Measurements from ENCODE around the gene CLDN14.

Gene CLDN14

GRCh38 chr21:36509973-36510664, 30.2 kb upstream of the CLDN14 start:
- TF ChIP-seq GATA2 (IDR thresholded peaks at IDR 0.05; ENCODE audit: low read depth, low read length), result no peak
- no peak for TF ChIP-seq GATA3 (IDR thresholded peaks at IDR 0.05; ENCODE audit: low read depth, low read length)

GRCh38 chr21:36508948-36509347, 29.0 kb upstream of the CLDN14 start:
- no peak for TF ChIP-seq GATA2 (IDR thresholded peaks at IDR 0.05; ENCODE audit: low read depth, low read length)
- no peak for TF ChIP-seq GATA3 (IDR thresholded peaks at IDR 0.05; ENCODE audit: low read depth, low read length)

- TF ChIP-seq GATA3 (IDR thresholded peaks at IDR 0.05; ENCODE audit: low read depth, low read length), result no peak
- no peak for TF ChIP-seq GATA2 (IDR thresholded peaks at IDR 0.05; ENCODE audit: low read depth, low read length)
Measured at GRCh38 chr21:36507397-36508018, 27.6 kb upstream of the CLDN14 start.

GRCh38 chr21:36506482-36506881, 26.6 kb upstream of the CLDN14 start:
- TF ChIP-seq GATA2 (IDR thresholded peaks at IDR 0.05; ENCODE audit: low read depth, low read length), result no peak
- TF ChIP-seq GATA3 (IDR thresholded peaks at IDR 0.05; ENCODE audit: low read depth, low read length), result no peak

GRCh38 chr21:36504067-36505058, 24.4 kb upstream of the CLDN14 start:
- TF ChIP-seq GATA3 (IDR thresholded peaks at IDR 0.05; ENCODE audit: low read depth, low read length), result no peak
- TF ChIP-seq GATA2 (IDR thresholded peaks at IDR 0.05; ENCODE audit: low read depth, low read length), result no peak

- TF ChIP-seq GATA2 (IDR thresholded peaks at IDR 0.05; ENCODE audit: low read depth, low read length), result no peak
- TF ChIP-seq GATA3 (IDR thresholded peaks at IDR 0.05; ENCODE audit: low read depth, low read length), result no peak
Measured at GRCh38 chr21:36502365-36502764, 22.4 kb upstream of the CLDN14 start.

- TF ChIP-seq GATA3 (IDR thresholded peaks at IDR 0.05; ENCODE audit: low read depth, low read length) (no peak), GATA2 (IDR thresholded peaks at IDR 0.05; ENCODE audit: low read depth, low read length) (no peak)
Measured at GRCh38 chr21:36501589-36501892, 21.6 kb upstream of the CLDN14 start.

GRCh38 chr21:36499578-36500471, 19.9 kb upstream of the CLDN14 start:
- TF ChIP-seq GATA2 (IDR thresholded peaks at IDR 0.05; ENCODE audit: low read depth, low read length) (no peak), GATA3 (IDR thresholded peaks at IDR 0.05; ENCODE audit: low read depth, low read length) (no peak)

- TF ChIP-seq GATA3 (IDR thresholded peaks at IDR 0.05; ENCODE audit: low read depth, low read length), result no peak
Measured at GRCh38 chr21:36494557-36494956, 14.6 kb upstream of the CLDN14 start.

DNA sequence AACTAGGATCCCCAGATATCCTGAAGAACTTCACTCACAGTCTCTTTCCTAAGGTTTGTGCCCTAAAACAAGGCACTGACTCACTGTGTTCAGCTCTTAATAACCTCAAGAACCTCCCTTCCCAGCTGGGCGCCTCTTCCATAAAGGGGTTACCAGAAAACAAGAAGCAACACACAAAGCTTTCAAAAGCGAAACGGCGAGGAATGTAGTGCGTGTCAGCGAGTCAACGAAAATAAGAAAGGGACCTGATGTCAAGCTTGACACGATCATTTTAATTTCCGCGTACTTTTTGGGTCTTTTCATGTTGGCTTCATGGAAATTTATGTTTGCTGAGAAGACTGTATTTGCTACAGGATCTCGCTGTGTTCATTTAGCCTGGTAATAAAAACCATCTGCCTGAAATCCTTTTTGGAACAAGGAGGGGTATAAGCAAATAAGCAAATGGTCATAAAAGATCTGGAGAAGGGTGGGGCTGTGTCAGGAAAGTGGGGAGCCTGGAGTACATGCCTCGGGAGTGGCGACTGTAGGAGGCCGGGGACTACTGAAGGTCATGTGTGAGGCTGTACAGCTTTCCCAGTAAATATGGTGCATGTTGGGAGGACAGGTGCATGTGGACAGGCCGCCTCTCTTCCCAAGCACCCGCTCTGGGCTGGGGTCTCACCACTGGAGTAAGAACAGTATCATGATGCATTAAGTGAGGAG, 11.4 kb upstream of the CLDN14 start:
- TF ChIP-seq GATA2 (IDR thresholded peaks at IDR 0.05; ENCODE audit: low read depth, low read length), result no peak
- no peak for TF ChIP-seq GATA3 (IDR thresholded peaks at IDR 0.05; ENCODE audit: low read depth, low read length)

- no peak for TF ChIP-seq GATA3 (IDR thresholded peaks at IDR 0.05; ENCODE audit: low read depth, low read length)
Measured at GRCh38 chr21:36489776-36490165, 9.8 kb upstream of the CLDN14 start.

- TF ChIP-seq GATA3 (IDR thresholded peaks at IDR 0.05; ENCODE audit: low read depth, low read length) (no peak), GATA2 (IDR thresholded peaks at IDR 0.05; ENCODE audit: low read depth, low read length) (no peak)
Measured at GRCh38 chr21:36489103-36489775, 9.3 kb upstream of the CLDN14 start.

All from SH-SY5Y (cell line).